RWPE2 (cell line): ENCODE measurements around the gene FLT1.

Source experiments
- ATAC-seq: fragments of 200-7000 bp; cut with Tn5 transposase; 3 replicates; pipeline ENCODE4 v1.9.1; 2021; ENCODE audit warnings: low read depth
- DNase-seq: peaks from one replicate; pipeline ENCODE4 v3.0.0-alpha.2; 2020; ENCODE audit warnings: low spot score
- H3K27ac ChIP-seq: fragments of 450-650 bp; 2 replicates; pipeline ENCODE4 v1.5.1; 2017; ENCODE audit warnings: mild to moderate bottlenecking; ENCODE audit not compliant: poor library complexity, severe bottlenecking
- H3K27me3 ChIP-seq: fragments of 250-450 bp; sonication (Bioruptor Pico); 2 replicates; pipeline ENCODE4 v1.5.1; 2021; ENCODE audit warnings: mild to moderate bottlenecking, moderate library complexity; ENCODE audit not compliant: insufficient read depth, poor library complexity, severe bottlenecking
- H3K36me3 ChIP-seq: fragments of 250-450 bp; sonication (Bioruptor Pico); 2 replicates; pipeline ENCODE4 v1.5.1; 2020; ENCODE audit warnings: low read depth, mild to moderate bottlenecking, moderate library complexity
- H3K4me1 ChIP-seq: fragments of 250-450 bp; sonication (Bioruptor Pico); 2 replicates; pipeline ENCODE4 v1.5.1; 2021; ENCODE audit warnings: mild to moderate bottlenecking, moderate library complexity; ENCODE audit not compliant: insufficient read depth, poor library complexity, severe bottlenecking
- H3K4me3 ChIP-seq: fragments of 250-450 bp; sonication (Bioruptor Pico); 2 replicates; pipeline ENCODE4 v1.5.1; 2021; ENCODE audit warnings: mild to moderate bottlenecking, moderate library complexity; ENCODE audit not compliant: severe bottlenecking
- H3K9me3 ChIP-seq: fragments of 250-450 bp; sonication (Bioruptor Pico); 2 replicates; pipeline ENCODE4 v1.5.1; 2021; ENCODE audit warnings: mild to moderate bottlenecking, moderate library complexity; ENCODE audit not compliant: severe bottlenecking
- CTCF ChIP-seq: fragments of 450-650 bp; IDR thresholded peaks from one replicate; pipeline ENCODE4 v1.5.1; 2017; ENCODE audit warnings: mild to moderate bottlenecking, moderate library complexity; ENCODE audit not compliant: poor library complexity, severe bottlenecking

FLT1 gene

DNA sequence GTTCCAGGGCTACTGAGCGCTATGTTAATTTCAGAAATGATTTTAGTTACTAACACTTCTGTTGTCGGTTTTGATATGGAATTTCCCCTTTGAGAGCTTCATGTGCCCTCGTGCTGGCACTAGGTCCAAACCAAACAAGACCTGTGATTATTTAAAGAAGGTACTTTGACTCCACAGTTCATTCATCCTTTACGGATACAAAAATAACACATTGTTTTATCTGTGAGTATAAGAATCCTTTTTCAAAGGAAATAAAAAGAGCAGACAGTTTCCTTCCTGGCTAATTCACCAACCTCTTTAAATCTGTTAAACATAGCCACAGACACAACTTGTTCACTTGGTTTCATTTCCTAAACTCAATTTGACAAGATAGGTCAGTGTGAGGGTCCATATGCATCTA lies 141.2 kb downstream of the FLT1 start:
- no peak for DNase-seq
- Histone ChIP-seq H3K9me3 (no peaks in the 10 kb centered on the region), H3K36me3 (no peaks in the 10 kb centered on the region), H3K4me3 (no peak overlapping the region), H3K4me1 (no peaks in the 10 kb centered on the region), H3K27ac (no peak overlapping the region), H3K27me3 (no peaks in the 10 kb centered on the region)
- no peak for ATAC-seq
- TF ChIP-seq CTCF = no peak

DNA sequence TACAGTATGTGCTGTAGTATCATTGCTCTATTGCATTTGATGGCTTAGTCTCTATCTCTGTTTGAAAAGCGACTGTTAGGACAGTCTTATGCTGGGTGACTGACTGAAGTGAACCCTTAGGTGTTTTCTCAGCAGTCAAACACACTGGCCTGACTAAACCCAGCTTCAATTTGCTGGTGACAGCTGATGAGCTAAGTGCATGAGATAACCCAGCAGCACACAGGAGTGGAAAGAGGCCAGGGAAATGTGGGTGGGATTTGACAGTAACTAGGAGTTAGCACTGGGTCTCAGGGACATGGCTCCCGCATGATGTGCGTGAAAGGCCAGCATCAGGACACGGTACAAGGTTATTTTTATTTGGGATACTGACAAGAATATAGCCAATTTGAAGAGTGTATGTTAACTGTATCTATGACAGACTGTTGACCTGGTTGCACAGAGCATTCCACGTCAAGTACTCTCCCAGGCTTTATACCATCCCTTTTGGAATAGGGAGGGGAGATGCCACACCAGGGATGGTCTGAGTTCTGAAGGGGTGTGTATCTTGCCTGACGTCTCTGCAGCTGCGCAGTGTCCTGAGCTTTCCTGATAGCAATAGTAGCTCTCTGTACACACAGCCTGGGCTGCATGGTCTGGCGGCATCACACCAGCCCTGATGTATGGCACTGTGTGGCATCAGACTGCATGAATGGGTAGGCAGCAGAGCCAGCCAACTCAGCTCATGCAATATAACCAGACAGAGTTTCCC lies 144.8 kb downstream of the FLT1 start:
- no peak overlapping the region for H3K4me3 ChIP-seq
- TF ChIP-seq CTCF = no peak
- ATAC-seq (no peak), DNase-seq (no peak)
- H3K9me3 ChIP-seq = no peaks in the 10 kb centered on the region
- no peaks in the 10 kb centered on the region for H3K27me3 ChIP-seq
- no peak overlapping the region for H3K27ac ChIP-seq
- no peaks in the 10 kb centered on the region for H3K36me3 ChIP-seq
- no peaks in the 10 kb centered on the region for H3K4me1 ChIP-seq

DNA sequence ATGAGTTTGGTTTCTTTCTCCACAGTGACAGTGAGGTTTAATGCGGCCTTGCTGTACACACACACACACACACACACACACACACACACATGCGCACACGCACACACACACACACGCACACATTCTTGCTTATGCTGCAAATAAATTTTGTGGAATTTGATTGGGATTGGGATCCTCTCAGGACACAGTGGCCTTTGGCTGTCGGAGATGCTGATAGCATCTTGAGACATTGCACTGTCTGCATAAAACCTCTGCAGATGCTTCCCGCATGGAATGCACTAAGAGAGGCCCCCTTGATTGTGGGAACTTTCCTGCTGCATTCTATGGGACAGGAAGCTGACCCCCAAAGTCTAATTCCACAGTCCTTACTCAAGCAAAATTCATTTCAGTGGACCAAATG lies 145.6 kb downstream of the FLT1 start:
- Histone ChIP-seq H3K9me3 (no peaks in the 10 kb centered on the region), H3K36me3 (no peaks in the 10 kb centered on the region), H3K4me3 (no peak overlapping the region), H3K27me3 (no peaks in the 10 kb centered on the region), H3K4me1 (no peaks in the 10 kb centered on the region), H3K27ac (no peak overlapping the region)
- no peak for ATAC-seq
- TF ChIP-seq CTCF = no peak
- DNase-seq = no peak

DNA sequence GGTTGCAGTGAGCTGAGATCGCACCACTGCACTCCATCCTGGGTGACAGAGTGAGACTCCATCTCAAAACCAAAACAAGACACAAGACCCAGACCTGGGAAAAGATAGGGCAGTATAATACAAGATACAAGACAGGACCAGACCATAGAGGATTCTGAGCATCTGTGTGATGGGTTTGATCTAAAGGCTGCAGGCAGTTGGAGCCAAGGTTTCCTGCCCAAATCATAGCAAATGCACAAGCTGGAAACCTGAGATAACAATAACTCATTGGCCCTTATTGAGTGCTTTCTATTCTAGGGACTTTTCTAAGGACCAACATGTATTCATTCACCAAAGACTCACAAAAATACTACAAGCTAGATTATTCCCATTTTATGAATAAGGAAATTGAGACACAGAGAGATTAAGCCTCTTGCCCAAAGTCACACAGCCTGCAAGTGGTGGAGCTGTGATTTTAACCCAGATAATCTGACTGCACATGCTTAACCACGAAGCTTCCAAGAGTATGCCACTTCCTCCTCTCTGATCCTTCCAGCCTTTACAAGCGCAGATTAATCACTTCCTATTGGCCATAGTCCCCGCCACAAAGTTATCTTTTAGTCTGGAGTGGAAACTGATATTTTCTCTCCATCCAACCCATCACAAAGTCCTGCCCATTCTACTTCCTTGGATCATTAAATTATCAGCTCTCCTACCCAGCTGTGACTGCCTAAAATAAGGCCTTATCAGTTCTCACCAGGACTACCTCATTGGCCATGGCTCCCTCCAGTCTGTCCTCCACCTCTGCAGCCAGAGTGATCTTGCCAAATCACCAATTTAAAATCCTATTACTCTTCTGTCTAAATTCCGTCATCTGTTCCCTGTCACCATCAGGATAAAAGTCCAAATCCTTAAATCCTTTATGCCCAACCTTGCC lies 147.2 kb downstream of the FLT1 start:
- H3K36me3 ChIP-seq = no peaks in the 10 kb centered on the region
- no peak for DNase-seq
- ATAC-seq = no peak
- no peak overlapping the region for H3K27ac ChIP-seq
- TF ChIP-seq CTCF = no peak
- no peak overlapping the region for H3K4me3 ChIP-seq
- H3K27me3 ChIP-seq = no peaks in the 10 kb centered on the region
- no peaks in the 10 kb centered on the region for H3K4me1 ChIP-seq
- H3K9me3 ChIP-seq = no peaks in the 10 kb centered on the region
